ENCODE results near the gene NEK1.
A peak's percentile ranks its signal among the peaks of the same experiment; 100 is the strongest.

Gene NEK1

DNA sequence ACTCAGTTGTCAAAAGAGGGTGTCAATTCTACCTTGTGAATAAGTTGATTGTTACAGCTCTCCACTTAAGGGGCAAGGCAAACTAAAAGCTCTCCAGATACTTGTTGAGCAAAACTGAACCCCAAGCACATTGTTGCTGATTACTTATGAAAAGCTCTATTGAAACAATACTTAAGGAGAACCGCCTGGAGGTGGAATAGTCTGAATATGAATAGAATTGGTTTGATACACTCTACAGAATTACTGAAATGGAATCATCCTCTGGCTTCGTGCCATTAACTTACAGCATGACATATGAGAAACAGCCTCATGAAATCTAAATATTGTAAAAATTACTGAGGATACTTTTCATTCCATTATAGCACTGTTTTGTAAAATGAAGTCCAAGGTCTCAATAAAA lies 214.6 kb downstream of the NEK1 start:
- DNase-seq (ENCODE audit: low read depth) = peak; percentile 52

DNA sequence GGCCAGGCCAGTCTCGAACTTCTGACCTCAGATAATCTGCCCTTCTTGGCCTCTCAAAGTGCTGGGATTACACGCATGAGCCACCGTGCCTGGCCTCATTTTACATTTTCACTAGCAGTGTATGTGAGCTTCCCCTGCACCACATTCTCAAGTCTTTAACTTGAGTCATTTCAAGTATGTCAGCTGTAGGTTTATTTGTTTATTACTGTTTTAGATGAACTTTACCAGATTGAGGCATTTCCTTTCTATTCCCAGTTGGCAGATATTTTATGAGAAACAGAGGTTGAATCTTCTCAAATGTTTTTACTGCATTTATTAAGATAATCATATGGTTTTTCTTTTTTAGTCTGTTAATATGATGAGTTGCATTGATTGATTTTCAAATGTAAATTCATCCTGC lies 227.0 kb downstream of the NEK1 start:
- TF ChIP-seq CTCF (IDR thresholded peaks at IDR 0.05; ENCODE audit: low read length, missing control alignments) = no peak
- DNase-seq (ENCODE audit: low read depth) = peak; percentile 25
- H3K4me3 ChIP-seq (replicated peaks; ENCODE audit: low read depth, low read length) = no peak overlapping the region

More for the DNA sequence above, 214.6 kb downstream of the NEK1 start:
- H3K4me3 ChIP-seq (replicated peaks; ENCODE audit: low read depth, low read length) = no peak overlapping the region
- no peak for TF ChIP-seq CTCF (IDR thresholded peaks at IDR 0.05; ENCODE audit: low read length, missing control alignments)

DNA sequence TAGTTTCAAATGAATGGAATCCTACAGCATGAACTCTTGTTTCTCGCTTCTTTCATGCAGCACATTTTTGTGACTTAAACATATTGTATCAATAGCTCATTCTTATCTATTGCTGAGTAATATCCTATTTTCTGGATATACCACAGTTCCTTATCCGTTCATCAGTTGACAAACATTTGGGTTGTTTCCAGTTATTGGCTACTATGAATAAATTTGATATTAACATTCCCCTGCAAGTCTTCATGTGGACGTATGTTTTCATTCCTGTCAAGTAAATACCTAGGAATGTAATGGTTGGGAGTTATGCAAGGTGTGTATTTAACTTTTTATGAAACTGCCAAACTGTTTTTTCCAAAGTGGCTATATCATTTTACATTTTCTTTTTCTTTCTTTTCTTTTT lies 227.6 kb downstream of the NEK1 start:
- no peak overlapping the region for H3K4me3 ChIP-seq (replicated peaks; ENCODE audit: low read depth, low read length)
- no peak for DNase-seq (ENCODE audit: low read depth)
- no peak for TF ChIP-seq CTCF (IDR thresholded peaks at IDR 0.05; ENCODE audit: low read length, missing control alignments)

DNA sequence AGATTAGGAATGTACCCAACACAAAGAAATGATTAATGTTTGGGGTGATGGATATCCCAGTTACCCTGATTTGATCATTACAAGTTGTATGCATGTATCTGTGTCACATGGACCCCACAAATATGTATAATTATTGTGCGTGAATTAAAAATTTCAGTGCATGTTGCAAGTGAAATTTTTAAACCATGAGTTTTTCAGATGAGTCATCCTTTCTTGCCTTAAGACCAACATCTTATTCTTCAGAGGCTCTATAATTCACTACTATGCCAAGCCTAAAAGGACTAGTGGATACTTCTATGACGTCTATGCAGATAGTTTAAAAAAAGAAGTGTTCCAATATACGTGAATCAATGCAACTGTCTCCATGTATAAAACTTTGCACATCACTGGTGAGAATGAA lies 228.7 kb downstream of the NEK1 start:
- no peak overlapping the region for H3K4me3 ChIP-seq (replicated peaks; ENCODE audit: low read depth, low read length)
- no peak for TF ChIP-seq CTCF (IDR thresholded peaks at IDR 0.05; ENCODE audit: low read length, missing control alignments)
- DNase-seq (ENCODE audit: low read depth) = peak; percentile 84

DNA sequence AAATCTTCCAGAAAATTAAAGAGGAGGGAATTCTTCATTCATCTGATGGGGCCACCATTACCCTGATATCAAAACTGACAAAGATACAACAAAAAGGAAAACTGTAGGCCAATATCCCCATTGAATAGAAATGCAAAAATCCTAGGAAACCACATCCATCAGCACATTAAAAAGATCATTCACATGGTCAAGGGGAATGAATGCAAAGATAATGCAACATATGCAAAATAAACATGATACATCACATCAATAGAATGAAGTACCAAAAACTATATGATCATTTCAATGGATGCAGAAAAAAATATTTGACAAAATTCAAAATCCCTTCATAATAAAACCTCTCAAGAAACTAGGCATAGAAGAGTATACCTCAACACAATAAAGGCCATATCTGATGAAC lies 232.7 kb downstream of the NEK1 start:
- H3K4me3 ChIP-seq (replicated peaks; ENCODE audit: low read depth, low read length) = no peak overlapping the region
- no peak for TF ChIP-seq CTCF (IDR thresholded peaks at IDR 0.05; ENCODE audit: low read length, missing control alignments)
- DNase-seq (ENCODE audit: low read depth) = no peak

GRCh38 chr4:169377367-169377766 lies 235.0 kb downstream of the NEK1 start:
- TF ChIP-seq CTCF (IDR thresholded peaks at IDR 0.05; ENCODE audit: low read length, missing control alignments) = no peak
- no peak for DNase-seq (ENCODE audit: low read depth)

GRCh38 chr4:169376421-169376820 lies 236.0 kb downstream of the NEK1 start:
- H3K4me3 ChIP-seq (replicated peaks; ENCODE audit: low read depth, low read length) = no peak overlapping the region
- DNase-seq (ENCODE audit: low read depth) = no peak
- TF ChIP-seq CTCF (IDR thresholded peaks at IDR 0.05; ENCODE audit: low read length, missing control alignments) = no peak

More at GRCh38 chr4:169377367-169377766, 235.0 kb downstream of the NEK1 start:
- no peak overlapping the region for H3K4me3 ChIP-seq (replicated peaks; ENCODE audit: low read depth, low read length)

All from fibroblast of pulmonary artery (primary cell).